Stimulated activated CD4-positive, alpha-beta T cell treated with anti-CD3 and anti-CD28 coated beads, Interleukin-4, amount 100 ng/mL, for 48 hours (primary cell): Measurements from ENCODE around the gene C4orf54.

ENCODE experiments used
- DNase-seq, 2 donors: peaks; one replicate each; pipeline ENCODE4 v3.0.0-alpha.2; 2020; ENCODE audit warnings: low read depth in 2 of 2

Gene C4orf54

GRCh38 chr4:99652596-99653436 lies 4.8 kb downstream of the C4orf54 start:
- no peak for DNase-seq

- no peak for DNase-seq
Measured at GRCh38 chr4:99651811-99652485, 5.7 kb downstream of the C4orf54 start.

- DNase-seq, result no peak
Measured at GRCh38 chr4:99651016-99651769, 6.4 kb downstream of the C4orf54 start.

- DNase-seq, result no peak
Measured at GRCh38 chr4:99649778-99650177, 7.8 kb downstream of the C4orf54 start.

GRCh38 chr4:99649208-99649607 lies 8.4 kb downstream of the C4orf54 start:
- no peak for DNase-seq

- DNase-seq, result no peak
Measured at GRCh38 chr4:99648321-99648720, 9.3 kb downstream of the C4orf54 start.

- DNase-seq, result no peak
Measured at GRCh38 chr4:99647071-99647470, 10.6 kb downstream of the C4orf54 start.

GRCh38 chr4:99645638-99646037 lies 12.0 kb downstream of the C4orf54 start:
- DNase-seq, result no peak

- DNase-seq, result no peak
Measured at GRCh38 chr4:99645036-99645435, 12.6 kb downstream of the C4orf54 start.

GRCh38 chr4:99644453-99644852 lies 13.2 kb downstream of the C4orf54 start:
- DNase-seq, result no peak

- no peak for DNase-seq
Measured at GRCh38 chr4:99642725-99643489, 14.7 kb downstream of the C4orf54 start.

- DNase-seq, result no peak
Measured at GRCh38 chr4:99640676-99641075, 17.0 kb downstream of the C4orf54 start.

- DNase-seq, result no peak
Measured at GRCh38 chr4:99637174-99637573, 20.5 kb downstream of the C4orf54 start.

GRCh38 chr4:99636422-99636821 lies 21.2 kb downstream of the C4orf54 start:
- DNase-seq, result no peak

GRCh38 chr4:99635601-99636000 lies 22.0 kb downstream of the C4orf54 start:
- no peak for DNase-seq

GRCh38 chr4:99634742-99635360 lies 22.8 kb downstream of the C4orf54 start:
- DNase-seq, result no peak

- no peak for DNase-seq
Measured at GRCh38 chr4:99633772-99634171, 23.9 kb downstream of the C4orf54 start.

GRCh38 chr4:99630857-99631360 lies 26.7 kb downstream of the C4orf54 start:
- DNase-seq, result no peak

GRCh38 chr4:99629962-99630554 lies 27.6 kb downstream of the C4orf54 start:
- DNase-seq, result no peak

GRCh38 chr4:99628040-99628439 lies 29.6 kb downstream of the C4orf54 start:
- no peak for DNase-seq

GRCh38 chr4:99625369-99625768 lies 32.3 kb downstream of the C4orf54 start:
- DNase-seq, result no peak
